Measurements from ENCODE around the gene URI1.
"Not testable (repeated sequence)": the region's sequence is repeated elsewhere in the genome, so short reads cannot be mapped to it uniquely, and the experiment has no call there.

DNA sequence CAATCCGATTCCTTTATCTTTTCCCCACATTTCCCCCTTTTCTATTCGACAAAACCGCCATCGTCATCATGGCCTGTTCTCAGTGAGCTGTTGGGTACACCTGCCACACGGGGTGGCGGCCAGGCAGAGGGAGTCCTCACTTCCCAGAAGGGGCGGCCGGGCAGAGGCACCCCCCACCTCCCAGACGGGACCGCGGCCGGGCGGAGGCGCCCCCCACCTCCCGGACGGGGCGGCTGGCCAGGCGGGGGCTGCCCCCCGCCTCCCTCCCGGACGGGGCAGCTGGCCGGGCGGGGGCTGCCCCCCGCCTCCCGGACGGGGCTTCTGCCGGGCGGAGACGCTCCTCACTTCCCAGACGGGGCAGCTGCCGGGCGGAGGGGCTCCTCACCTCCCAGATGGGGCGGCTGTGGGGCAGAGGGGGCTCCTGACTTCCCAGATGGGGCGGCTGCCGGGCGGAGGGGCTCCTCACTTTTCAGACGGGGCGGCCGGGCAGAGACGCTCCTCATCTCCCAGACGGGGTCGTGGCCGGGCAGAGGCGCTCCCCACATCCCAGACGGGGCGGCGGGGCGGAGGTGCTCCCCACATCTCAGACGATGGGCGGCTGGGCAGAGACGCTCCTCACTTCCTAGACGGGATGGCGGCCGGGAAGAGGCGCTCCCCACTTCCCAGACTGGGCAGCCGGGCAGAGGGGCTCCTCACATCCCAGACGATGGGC lies 6.9 kb downstream of the URI1 start:
- TF ChIP-seq, protein P1, sequence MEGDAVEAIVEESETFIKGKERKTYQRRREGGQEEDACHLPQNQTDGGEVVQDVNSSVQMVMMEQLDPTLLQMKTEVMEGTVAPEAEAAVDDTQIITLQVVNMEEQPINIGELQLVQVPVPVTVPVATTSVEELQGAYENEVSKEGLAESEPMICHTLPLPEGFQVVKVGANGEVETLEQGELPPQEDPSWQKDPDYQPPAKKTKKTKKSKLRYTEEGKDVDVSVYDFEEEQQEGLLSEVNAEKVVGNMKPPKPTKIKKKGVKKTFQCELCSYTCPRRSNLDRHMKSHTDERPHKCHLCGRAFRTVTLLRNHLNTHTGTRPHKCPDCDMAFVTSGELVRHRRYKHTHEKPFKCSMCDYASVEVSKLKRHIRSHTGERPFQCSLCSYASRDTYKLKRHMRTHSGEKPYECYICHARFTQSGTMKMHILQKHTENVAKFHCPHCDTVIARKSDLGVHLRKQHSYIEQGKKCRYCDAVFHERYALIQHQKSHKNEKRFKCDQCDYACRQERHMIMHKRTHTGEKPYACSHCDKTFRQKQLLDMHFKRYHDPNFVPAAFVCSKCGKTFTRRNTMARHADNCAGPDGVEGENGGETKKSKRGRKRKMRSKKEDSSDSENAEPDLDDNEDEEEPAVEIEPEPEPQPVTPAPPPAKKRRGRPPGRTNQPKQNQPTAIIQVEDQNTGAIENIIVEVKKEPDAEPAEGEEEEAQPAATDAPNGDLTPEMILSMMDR (IDR thresholded peaks at IDR 0.05): not testable (repeated sequence)
- not testable (repeated sequence) for TF ChIP-seq POLR2A, EP300 (IDR thresholded peaks at IDR 0.05)

Measured in sigmoid colon (tissue), 4 donors.